ENCODE data around the gene MAGI1.

- TF ChIP-seq BHLHE40 (IDR thresholded peaks at IDR 0.05; ENCODE audit: borderline replicate concordance) (no peak), SP1 (IDR thresholded peaks at IDR 0.05) (no peak), L3MBTL2 (conservative IDR thresholded peaks at IDR 0.05) (no peak), FOXK2 (IDR thresholded peaks at IDR 0.05) (no peak), NFRKB (IDR thresholded peaks at IDR 0.05) (no peak), ZNF384 (IDR thresholded peaks at IDR 0.05) (no peak), FOXA1 (IDR thresholded peaks at IDR 0.05) (no peak), HDGF (IDR thresholded peaks at IDR 0.05; ENCODE audit: borderline replicate concordance) (no peak), TARDBP (IDR thresholded peaks at IDR 0.05) (no peak), ARNT (IDR thresholded peaks at IDR 0.05) (no peak)
These were observed 423.4 kb downstream of the MAGI1 start for GRCh38 chr3:65615329-65615728.

Measured in HEK293T (cell line).